HG02678 (cell line): ENCODE data around the gene EPS15.

Source experiments
- ATAC-seq: cut with Tn5 transposase; IDR thresholded peaks from one replicate; pipeline ENCODE4 v1.9.1; 2021; ENCODE audit warnings: mild to moderate bottlenecking, moderate library complexity; ENCODE audit not compliant: unreplicated experiment

The EPS15 gene

DNA sequence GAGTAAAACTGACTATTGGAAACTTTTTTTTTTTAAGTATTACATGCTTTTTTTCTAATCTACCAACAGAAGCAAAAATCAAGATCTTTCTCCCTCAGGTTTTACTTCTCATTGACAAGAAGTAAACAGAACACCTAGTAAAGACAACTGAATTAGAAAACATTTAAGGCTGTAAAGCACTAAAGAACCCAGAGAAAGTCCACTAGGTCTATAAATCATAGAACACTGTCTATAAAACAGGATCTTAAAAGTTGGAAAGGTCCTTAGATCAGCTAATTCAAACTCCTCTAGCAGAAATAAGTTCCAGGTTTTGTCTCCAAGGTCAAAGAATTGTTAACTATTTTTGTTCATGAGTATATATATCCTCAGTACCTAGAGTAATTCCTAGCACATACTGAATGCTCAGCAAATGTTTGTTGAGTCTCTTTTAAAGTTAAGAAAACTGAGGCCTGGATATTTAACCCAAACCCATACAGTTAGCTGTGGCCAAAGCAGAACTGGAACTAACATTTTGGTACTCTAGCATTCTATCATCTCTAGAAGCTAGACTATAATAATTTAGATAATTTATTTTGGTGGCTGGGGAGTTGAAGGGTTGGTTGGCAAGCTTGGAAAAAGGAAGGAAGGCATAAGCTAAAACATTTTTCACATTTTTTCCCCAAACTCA is 3.0 kb downstream of the EPS15 start:
- ATAC-seq: no peak

DNA sequence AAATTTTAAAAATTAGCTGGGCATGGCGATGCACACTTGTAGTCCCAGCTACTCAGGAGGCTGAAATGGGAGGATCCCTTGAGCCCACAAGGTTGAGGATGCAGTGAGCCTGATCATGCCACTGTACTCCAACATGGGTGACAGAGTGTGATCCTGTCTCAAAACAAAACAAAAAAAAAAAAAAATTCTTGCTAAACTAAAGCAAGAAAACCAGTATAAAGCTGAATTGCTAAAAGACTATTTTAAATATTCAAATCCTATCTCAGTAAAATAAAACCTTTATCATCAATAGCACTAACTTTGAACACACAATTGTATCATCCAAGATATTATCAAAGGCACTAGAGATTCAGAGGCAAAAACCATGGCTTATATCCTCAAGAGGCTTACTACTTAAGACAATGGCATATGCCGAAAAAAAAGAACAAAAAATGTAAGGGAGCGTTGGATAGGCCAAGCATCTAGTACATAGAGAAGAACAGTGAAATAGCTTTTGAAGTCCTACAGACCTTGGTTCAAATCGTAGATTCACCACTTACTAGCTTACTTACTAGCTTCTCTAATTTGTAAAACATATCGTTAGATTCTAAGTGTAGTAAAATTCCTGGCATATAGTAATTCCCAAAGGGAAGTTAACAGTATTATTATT is 3.6 kb downstream of the EPS15 start:
- ATAC-seq: no peak

DNA sequence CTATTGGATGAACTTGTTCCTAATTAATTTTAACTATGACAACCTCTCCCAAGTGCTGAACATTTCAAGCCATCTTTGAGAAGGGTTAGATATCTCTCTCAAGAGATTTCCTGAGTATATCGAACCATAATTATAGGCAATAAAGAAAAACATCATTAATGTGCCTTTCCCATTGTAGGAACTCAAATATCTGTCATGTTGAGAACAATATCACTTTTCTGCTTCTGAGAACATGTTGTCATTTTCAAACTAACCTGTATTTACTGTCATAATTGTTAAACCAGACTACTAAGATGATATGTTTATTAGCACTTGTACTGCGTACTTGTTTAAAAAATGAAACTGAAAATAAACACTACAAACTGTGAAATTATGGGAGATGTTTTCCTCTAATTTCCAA is 4.3 kb downstream of the EPS15 start:
- ATAC-seq: no peak

DNA sequence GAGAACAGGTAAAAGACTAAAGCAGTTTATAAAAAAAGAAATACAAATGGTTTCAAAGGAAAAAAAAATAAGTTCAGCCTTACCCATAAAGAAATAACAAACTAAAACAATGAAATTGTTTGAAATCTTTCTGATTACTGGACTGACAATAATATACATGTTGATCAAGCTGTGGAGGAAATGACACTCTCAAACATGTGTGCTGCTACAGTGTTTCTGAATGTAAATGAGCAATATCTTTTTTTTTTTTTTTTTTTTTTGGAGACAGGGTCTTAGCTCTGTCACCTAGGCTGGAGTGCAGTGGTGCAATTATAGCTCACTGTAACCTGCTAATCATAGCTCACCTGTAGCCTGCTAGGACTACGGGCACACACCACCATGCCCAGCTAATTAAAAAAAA is 6.5 kb downstream of the EPS15 start:
- ATAC-seq: no peak

DNA sequence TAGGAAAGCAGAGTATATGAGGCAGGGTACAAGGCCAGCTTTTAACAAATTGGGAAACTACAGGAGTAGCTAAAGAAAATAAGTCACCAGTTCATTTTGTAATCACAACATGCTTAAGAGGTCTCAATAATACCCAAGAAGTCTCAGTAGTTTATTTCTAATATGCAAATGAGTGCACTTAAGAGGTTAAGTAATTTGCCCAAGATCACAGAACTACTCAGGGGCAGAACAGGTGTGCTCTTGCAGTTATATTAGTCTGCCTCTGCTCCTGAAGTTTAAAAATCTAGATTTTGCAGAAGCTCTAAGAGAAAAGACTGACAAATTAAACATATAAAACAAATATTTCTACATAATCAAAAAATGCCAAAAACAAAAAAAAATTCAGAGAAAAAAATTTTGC is 6.9 kb downstream of the EPS15 start:
- ATAC-seq: no peak

DNA sequence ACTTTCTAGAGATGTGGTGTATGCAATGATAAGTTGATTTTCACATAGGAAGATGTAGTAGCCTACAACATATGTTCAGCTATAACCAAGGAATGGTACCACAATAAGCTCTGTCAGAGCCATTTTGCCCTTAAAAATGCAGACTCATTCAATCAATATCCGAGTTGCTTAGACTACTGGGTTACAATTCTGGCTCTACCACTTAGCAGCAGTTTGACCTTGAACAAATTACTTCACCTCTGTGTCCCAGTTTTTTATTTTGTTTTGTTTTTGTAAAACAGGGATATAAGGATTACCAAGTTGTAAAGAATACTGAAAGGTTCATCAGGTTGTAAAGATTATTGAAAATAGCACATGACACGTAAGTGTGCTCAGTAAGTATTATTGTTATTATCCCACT is 9.3 kb downstream of the EPS15 start:
- ATAC-seq: no peak

DNA sequence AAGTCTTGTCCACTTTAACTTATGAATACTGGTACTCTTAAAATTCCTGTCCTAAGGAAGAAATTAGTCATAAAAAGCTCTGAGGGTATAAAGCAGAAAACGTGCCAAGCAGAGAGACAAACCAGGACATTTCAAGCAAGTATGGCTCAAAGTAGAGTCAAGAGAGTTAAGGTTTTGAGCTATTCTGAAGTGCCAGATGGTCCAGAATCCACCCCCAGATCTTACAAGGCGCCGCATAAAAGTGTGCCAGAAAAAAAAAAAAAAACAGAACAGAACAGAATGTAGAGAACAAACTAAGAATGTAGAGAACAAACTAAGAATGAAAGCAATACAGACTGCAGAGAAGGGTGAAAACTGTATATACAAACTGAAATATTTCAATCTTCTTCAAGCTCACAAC is 12.5 kb downstream of the EPS15 start:
- ATAC-seq: peak; percentile 39

DNA sequence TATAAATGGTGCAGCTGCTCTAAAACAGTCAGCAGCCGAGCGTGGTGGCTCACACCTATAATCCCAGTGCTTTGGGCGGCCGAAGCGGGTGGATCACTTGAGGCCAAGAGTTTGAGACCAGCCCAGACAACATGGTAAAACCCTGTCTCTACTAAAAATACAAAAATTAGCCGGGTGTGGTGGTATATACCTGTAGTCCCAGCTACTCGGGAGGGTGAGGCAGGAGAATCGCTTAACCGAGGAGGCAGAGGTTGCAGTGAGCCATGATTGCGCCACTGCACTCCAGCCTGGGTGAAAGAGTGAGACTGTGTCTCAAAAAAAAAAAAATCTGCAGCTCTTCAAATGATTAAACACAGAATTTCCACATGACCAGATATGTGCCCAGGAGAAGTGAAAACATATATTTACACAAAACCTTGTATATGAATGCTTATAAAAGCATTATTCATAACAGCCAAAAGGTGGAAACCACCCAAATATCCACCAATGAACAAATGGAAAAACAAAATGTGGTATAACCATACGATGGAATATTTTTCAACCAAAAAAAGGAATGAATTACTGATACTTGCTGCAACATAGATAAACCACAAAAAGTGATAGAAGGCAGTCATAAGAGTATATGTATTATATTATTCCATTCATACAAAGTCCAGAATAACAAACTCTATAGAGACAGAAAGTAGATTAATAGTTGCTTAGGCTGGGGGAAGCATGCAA is 14.1 kb downstream of the EPS15 start:
- peak; percentile 45 for ATAC-seq

DNA sequence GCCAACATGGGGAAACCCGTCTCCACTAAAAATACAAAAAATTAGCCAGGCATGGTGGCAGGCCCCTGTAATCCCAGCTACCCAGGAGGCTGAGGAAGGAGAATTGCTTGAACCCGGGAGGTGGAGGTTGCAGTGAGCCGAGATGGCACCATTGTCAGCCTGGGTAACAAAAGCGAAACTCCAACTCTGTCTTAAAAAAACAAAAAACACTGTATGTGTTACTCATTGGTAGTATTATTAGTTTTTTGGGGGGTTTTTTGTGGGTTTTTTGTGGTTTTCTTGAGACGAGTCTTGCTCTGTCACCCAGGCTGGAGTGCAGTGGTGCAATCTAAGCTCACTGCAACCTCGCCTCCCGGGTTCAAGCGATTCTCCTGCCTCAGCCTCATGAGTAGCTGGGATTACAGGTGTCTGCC is 17.8 kb downstream of the EPS15 start:
- peak; percentile 68 for ATAC-seq

DNA sequence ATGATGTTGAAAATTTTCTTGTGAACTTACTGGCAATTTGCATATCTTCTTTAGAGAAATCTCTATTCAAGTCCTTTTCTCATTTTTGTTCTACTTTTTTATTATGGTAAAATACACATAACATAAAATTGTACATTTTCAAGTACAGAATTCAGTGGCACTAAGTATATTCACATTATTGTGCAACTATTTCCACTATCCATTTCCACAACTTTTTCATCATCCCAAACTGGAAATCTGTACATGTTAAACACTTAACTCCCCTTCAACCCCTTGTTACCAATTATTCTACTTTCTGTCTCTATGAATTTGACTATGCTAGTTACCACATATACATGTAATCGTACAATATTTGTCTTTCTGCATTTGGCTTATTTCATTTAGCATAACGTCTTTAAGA is 19.4 kb downstream of the EPS15 start:
- ATAC-seq: no peak

DNA sequence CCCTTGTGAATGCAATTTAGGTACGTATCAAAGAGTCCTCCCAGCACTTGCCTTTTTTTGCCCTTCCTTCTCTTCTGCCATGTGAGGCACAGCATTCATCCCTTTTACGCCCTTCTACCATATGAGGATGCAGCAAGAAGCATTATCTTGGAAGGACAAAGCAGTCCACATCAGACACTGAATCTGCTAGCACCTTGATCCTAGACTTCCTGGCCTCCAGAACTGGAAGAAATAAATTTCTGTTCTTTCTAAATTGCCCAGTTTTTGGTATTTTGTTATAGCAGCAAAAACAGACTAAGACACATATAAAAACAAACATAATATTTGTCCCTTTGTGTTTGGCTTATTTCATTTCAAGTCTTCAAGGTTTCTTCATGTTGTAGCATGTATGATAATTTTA is 20.1 kb downstream of the EPS15 start:
- no peak for ATAC-seq

DNA sequence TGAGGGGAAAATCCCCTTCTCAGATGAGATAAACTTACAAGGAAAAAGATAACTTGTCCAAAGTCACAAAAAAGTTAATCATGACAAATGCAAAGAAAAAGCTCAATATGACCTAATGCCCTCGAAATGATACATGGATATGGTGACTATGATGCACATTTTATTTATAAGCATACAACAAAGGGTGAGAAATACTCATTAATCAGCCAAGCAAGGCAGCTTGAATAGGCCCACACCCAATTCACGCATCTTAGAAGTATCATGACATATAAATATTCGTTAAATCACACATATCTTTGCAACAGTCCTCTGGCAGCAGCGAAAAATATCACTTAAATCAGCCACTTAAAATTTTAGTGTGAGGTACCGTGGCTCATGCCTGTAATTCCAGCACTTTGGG is 21.7 kb downstream of the EPS15 start:
- ATAC-seq: no peak

DNA sequence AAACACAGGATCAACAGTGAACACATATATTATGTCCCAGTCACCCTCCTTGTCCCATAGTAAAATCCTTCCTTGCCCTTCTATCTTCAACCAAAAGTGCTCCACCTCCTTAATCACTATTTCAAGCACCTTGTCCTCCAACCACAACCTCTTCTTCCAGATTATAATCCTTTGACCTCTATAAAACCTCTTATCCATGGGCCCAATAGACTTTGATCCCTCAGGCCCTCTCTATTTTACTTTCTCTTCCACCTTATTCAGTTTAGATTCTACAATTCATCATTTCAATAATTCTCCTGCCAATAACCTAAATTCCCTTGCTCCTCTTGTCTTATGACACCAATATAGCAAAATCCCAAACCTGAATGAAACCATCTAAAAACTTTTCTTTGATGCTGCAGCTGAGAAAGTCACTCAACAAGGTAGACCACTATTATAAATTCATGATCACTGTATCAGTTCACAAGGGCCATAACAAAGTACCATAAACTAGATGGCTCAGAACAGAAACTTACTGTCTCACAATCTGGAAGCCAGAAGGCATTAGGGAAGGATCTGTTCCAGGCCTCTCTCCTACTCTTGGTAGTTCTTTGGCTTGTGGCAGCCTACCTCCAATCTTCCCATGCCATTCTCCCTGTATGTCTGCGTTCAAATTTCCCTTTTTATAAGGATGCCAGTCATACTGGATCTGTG is 24.8 kb downstream of the EPS15 start:
- ATAC-seq: no peak

DNA sequence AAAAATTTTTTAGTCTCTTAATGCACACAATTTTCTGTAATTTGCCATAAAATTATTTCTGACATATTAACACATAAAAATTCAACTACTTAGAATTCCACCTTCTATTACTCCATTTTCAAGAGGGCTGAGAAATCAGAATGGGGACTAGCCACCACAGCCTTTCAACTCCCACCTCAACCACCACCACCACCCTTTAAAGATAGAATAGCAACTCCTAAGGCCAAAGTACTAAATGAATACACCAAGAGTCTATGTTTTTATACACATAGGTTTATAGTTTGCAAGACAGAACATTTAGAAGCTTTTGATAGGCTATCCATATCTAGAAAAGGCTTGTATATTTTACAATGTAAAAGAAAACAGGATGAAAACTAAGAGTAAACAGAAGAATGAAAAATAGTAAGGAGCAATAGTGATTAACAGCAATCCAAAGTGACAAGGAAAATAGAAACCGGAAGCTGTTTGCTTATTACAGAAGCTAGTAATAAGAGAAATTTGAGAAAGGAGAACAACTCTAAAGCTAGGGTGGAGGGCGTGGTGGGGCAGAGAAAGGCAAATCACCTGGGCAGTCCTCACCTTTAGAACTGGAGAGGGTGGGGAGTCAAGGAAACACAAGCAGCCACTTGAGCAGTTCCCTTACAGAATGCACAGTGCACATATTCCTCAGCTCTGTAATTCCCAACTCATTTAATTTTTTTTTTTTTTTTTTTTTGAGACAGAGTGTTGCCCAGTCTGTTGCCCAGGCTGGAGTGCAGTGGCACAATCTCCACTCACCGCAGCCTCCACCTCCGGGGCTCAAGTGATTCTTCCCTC is 27.7 kb downstream of the EPS15 start:
- peak; percentile 42 for ATAC-seq

DNA sequence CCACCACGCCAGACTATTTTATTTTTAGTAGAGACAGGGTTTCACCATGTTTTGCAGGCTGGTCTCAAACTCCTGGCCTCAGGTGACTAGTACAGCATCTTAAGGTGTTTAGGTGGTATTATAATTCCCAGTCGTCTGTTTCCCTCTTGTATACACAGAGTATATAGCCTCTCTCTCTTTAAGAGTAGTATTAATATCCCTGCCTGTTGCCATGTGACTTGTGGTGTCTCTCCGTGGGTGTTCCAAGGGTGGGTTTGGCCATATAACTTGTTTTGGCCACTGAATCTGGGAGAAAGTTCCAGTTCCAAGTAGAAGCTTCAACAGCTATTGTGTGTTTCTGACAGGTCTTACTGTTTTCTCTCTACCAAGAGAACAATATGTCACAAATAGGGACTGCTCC is 29.6 kb downstream of the EPS15 start:
- ATAC-seq: no peak

DNA sequence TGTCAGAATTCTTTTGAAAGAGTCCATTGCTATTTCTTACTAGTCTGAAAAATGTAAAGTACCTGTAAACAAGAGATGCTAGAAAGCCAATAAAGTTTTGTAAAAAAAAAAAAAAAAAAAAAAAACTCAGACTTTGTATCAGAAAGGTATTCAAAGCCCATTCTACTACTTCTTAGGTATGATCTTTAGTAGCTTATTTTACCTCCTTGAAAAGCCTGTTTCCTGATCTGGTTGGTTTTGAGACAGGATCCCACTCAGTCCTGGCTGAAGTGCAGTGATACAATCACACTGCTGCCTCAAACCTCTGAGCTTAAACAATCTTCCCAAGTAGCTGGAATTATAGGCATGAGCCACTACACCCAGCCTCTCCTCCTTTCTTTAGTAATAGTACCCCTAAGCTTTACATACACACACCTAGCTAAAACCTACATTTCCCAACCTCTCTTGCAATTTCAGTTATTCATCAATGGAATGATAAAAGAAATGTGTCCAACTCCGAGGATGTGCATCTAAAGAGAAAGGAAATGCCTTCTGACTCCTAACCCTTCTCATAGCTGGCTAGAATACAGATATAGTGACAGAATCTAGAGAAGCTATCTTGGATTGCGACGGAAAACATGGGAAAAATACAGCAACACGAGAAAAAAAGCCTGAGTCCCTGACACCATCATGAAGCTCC is 30.6 kb downstream of the EPS15 start:
- no peak for ATAC-seq

DNA sequence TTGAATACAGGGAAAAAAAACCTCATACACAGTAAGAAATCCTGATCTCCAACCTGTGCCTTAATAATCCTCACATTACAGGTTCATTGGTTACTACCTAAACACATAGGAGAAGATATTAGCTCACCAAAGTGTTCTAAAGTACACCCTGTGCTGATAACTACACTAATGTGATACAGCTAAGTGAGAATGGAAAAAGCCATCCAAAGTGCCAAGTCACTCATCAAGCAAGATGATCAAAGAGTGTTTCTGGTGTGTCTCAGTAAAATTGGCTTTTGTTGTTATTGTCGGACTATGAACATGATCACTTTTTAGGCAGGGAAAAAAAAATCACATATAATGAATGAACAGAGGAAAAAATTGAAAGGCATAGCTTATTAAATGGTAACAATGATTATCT is 31.4 kb downstream of the EPS15 start:
- ATAC-seq: no peak

DNA sequence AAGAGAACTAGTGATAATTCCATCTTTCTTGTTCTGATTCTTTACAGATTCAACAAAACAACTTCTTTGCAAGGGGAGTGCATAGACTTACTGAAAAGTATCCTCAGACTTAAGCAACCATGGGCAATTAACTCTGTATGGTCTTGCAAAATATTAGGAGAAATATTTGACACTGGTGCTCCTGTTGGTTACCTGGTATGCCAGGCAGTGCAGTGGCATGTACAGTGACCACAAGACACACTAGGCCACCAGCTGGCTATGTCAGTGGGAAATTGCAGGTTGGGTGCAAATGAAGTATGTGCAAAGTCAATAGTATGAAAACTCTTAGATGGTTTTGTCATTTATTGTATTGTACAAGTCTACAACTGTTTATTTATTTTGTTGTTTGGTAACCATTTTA is 34.5 kb downstream of the EPS15 start:
- no peak for ATAC-seq

DNA sequence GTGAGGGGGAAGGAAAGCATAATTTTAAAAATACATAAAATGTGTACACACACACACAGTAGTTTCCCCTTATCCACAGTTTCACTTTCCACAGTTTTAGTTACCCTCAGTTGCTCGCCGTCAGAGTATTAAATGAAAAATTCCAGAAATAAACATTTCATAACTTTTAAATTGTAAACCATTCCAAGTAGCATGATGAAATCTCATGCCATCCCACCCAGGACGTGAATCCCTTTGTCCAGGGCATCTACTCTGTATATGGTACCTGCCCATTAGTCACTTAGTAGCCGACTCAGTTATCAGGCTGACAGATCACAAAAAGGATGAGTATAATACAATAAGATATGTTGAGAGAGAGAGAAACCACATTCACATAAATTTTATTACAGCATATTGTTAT is 36.2 kb downstream of the EPS15 start:
- ATAC-seq: no peak
